GM19351 (cell line): ENCODE measurements around the gene PHKG1.
A peak's percentile ranks its signal among the peaks of the same experiment; 100 is the strongest.
"Not testable (repeated sequence)": the region's sequence is repeated elsewhere in the genome, so short reads cannot be mapped to it uniquely, and the experiment has no call there.

ENCODE experiments used
- ATAC-seq: cut with Tn5 transposase; IDR thresholded peaks from one replicate; pipeline ENCODE4 v1.9.1; 2021; ENCODE audit warnings: mild to moderate bottlenecking, moderate library complexity; ENCODE audit not compliant: unreplicated experiment

PHKG1 gene

DNA sequence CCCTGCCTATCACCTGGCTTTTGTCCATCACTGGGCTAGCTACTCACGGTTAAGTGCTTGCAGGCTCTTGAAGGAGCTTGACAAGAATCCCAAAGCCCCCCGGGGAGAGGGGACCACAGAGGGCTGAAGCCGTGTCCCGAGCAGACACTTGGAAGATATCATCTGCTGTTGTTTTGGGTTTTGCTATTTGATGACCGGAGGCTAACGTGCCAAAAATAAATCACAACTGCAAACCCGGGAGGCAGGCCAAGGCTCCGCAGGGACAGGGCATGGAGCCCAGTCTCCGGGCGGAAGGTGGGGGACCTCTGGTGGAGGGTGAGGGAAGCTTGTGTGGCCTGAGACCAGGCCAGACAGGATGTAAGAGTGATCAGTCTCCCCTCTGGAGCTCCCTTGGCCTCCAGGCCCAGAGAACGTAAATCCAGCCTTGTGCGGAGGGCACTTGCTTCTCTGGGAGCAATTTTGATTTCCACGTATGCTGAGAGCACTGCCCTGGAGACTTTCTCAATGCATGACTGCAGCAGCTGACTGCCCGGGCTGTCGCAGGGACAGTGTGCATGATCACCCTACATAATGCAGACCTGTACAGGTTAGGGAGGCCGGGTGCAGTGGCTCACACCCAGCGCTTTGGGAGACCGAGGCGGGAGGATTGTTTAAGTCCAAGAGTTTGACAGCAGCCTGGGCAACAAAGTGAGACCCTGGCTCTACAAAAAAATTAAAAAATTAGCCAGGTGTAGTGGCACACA, at the start of gene PHKG1:
Gene PHKG1 (minus strand): TSS at position 164 of the 743 bp plus-strand sequence. CDS start 4,011 bp downstream, outside the sequence.
- no peak for ATAC-seq

DNA sequence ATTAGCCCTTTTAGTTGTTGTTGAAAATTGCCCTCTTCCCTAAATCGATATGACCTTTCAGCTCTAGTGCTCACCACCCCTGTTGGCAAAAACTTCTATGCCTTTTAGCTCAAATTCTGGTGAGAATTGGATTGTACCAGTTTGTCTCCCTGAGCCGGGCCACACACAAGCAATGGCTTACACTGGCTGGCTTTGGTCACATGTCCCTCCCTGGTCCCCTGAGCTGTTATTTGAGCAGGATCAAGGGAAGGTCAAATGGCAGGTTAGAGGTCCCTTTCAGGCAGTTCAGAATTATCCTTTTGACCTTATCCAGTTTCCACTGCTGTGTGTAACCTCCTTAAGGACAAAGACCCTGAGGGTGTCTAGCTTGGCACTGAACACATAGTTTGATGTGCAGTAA, 38.3 kb upstream of the PHKG1 start:
- not testable (repeated sequence) for ATAC-seq

DNA sequence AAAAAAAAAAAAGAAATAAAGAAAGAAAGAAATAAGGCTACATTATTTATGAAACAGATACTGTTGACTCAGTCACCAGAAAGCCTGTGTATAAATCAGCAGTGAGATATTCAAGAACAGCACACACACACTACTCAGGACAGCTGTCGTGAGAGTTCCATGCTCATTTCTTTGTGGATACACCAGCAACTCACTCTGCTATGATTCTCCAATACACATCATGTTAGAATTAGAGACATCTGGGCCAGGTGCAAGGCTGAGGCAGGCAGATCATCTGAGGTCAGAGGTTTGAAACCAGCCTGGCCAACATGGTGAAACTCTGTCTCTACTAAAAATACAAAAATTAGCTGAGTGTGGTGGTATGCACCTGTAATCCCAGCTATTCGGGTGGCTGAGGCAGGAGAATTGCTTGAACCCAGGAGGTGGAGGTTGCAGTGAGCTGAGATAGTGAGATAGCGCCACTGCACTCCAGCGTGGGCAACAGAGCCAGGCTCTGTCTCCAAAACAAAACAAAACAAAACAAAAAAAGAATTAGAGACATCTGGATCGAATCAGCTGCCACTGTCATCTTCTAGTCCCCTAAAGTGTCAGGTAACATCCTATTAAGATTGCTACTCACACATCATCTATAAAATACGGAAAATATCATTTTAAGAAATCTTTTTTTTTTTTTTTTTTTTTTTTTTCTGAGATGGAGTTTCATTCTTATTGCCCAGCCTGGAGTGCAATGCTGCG, 34.7 kb upstream of the PHKG1 start:
- ATAC-seq: no peak

DNA sequence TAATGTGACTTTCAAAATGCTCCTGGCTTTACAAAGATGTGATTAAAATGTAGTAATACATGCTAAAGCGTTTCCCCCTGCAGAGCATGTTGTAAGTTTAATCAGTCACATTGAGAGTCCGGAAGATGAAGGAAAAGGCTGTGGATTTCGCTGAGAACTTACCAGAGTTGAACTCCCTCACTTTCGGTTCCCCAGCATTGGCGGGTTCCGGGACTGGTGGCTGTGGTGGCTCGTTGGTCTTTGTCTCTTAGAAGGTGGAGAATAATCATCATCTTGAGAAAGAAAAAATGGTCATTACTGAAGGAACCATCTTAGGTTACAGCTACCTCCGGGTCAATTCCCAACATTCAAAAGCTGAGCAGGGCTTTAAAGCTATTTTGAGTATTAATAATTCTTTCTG, 33.1 kb upstream of the PHKG1 start:
- ATAC-seq: no peak

DNA sequence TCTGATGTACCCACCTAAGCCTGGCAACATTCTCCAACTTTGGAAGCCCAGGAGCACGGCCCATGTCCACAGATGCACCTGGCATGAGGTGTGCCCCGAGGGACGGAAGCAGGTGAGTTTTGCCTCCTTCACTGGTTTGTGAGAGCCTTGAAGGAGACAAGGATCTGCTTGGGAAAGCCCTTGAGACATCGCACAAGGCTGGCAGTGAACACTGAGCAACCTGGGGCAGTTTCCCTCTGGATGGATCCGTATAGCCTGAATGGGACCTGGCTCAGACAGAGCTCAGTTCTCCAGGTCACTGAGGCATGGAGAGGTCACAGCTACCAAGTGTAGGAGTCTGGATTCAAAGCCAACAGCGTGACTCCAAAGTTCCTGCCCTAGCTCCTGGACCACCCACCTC, 32.2 kb upstream of the PHKG1 start:
- no peak for ATAC-seq

DNA sequence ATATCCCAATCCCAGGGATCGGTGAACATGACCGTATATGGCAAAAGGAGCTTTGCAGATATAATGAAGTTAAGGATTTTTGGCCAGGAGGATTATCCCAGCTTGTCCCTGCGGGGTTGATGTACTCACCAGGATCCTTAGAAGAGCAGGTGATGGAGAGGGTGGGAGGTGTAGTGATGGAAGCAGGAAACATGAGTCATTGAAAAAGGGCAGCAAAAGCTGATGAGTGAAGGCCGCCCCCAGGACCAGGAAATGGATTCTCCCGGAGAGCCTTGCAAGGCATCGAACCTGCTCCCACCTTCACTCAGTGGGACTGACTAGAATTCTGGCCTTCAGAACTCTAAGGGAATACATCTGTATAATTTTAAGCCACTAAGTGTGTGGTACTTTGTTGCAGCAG, 28.7 kb upstream of the PHKG1 start:
- no peak for ATAC-seq

DNA sequence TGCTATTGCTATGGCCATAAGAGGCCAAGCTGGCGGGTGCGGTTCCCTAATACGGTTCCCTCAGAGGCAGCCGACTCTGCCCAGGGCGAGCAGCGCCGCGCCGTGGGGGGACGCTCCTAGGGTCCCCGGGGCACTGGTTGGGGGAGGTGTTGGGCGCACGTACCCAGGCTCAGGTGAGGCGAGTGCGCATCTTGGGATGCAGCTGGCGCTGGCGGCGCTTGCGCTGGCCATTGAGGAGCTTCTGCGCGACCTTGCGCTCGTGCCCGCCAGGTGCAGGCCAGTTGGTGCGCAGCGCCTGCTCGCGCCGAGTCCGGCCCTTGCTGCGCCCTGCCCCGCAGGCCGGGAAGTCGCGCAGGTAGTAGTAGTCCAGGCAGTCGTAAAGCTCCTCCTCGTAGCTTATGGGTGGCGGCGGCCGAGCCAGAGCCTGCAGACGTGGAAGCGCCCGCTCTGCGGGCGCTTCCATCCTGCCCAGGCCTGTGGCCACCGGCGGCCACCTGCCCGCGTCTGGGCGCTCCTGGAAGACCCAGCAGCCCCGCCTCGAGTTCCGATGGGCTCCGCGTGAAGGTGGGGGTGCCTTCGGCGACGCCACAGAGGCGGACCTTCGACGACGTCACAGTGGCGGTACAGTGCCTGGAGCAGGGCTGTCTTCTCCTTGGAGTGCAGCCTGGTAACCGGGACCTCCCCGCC, 23.2 kb upstream of the PHKG1 start, which contains the start of gene NUPR2:
Gene NUPR2 (minus strand): TSS at position 566 of the 687 bp plus-strand sequence. CDS start 103 bp downstream, at position 463.
- ATAC-seq: no peak

DNA sequence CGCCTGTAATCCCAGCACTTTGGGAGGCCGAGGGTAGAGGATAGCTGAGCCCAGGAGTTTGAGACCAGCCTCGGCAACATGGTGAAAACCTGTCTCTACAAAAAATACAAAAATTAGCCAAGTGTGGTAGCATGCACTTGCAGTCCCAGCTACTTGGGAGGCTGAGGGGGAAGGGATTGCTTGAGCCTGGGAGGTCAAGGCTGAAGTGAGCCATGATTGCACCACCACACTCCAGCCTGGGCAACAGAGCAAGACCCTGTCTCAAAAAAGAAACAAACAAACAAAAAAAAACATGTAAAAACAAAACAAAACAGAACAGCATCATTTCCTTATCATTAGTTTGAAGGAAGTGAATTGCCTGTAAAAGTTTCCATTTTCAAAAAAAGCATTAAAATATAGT, 19.5 kb upstream of the PHKG1 start:
- not testable (repeated sequence) for ATAC-seq

DNA sequence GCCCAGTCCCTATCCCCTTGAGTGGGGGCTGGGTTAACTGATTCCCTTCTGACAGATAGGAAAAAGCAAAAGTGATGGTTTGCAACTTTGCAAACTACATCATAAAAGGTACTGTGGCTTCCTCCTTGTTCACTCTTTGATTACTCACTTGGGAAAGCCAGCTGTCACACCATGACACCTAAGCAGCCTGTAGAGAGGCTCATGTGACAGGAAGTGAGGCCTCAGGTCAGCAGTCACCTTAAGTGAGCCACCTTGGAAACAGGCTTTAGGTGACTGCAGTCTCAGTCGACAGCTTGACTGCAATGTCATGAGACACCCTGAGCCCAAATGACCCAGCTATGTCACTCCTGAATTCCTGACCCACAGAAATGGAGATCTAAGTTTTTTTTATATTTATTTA, 17.9 kb upstream of the PHKG1 start:
- ATAC-seq: no peak

DNA sequence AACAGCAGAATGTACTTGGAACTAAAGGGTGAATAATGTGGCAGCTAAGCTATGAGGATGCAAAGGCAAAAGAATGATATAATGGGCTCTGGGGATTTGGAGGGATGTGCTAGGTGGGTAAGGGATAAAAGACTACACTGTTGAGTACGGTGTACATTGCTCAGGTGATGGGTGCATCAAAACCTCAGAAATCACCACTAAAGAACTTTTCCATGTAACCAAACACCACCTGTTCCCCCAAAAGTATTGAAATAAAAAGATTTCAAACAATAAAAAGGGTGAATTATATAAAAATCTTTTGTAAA, 15.2 kb upstream of the PHKG1 start:
- no peak for ATAC-seq

DNA sequence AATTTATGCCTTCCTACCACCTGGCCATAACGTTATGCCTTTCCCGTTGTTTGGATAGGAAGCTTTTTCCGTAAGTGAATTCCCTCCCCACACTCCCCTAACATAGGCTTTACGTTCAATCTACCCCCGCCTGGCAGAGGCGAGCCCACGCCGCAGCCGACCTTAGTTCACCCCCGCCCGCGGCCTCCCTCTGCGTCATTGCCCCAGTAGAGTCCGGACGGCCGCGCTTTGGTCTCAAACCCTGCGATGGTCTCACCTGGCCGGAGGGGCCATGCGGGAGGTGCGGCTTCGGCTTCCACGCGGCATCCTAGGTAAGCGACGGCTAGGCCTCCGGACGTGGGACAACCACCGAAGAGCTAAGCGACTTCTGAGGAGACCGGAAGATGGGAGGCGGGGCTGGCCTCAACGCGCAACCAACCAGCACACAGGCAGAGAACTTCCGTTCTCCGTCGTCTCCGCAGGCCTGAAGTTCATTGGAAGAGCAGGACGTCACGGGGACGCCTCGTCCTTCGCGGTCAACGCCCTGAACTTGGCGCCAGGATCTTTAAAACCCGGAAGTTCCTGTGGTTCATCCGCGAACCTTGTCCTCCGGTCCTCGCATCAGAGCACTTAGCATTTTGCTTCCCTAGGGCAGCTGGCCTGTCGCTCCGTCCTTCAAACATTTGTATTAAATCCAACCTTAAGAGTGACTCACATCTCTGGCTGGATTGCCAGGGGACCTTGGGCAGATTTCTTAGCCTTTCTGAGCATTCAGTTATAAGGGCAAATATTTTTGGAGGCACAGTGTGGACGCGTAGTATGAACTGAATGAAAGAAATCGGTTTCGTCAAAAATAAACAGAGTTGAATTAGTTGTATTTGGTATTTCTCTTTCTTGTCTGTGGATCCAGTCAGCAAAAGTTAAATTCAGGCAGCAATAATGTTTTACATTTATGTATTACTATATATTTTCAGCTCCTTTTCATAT, 13.6 kb upstream of the PHKG1 start, which contains the start of gene CHCHD2:
Gene CHCHD2 (minus strand): TSS at position 369 of the 966 bp plus-strand sequence. CDS start 63 bp downstream, at position 306.
- peak; percentile 99 for ATAC-seq

DNA sequence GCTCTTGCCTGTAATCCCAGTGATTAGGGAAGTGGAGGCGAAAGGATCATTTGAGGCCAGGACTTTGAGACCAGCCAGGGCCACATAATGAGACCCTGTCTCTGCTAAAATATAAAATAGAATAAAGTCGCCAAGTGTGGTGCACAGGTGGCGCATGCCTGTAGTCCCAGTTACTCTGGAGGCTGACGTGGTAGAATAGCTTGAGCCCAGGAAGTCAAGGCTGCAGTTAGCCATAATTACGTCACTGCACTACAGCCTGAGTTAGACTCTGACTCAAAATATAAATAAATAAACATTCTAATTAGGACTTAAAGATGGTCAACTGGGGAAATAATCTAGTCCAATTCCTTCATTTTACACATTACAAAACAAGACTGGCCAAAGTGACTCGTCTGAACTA, 12.8 kb upstream of the PHKG1 start:
- ATAC-seq: peak; percentile 31

DNA sequence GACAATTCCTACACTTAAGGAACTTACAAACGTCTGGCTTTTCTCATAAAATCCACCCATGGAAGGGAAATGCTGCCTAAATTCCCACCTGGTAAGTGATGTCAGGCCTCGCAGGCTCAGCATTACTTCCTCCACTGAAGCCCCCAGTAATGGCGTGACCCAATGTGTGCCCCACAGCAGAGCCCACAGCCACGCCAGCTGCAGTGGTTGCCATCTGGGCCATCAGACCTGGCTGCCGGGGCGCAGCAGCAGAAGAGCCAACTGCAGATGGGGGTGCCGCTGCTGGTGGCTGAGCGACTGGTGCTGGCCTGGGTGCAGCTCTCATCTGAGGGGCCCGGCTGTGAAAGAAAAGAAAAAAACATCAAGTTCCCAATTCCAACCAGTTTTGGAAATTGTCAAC, 11.4 kb upstream of the PHKG1 start:
- ATAC-seq: not testable (repeated sequence)

DNA sequence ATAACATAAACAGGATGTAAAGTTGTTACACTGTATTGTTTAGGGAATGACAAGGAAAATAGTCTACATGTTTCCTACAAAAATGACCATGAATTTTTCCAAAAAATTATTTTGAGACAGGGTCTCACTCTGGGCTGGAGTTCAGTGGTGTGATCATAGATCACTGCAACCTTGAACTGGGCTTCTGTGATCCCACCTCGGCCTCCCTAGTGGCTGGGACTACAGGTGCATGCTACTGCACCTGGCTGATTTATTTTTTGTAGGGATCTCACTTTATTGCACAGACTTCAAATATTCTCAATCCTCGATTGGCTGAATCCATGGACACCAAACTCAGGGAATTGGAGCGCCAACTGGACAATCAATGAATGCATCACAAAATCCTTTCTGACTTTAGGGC, 6.9 kb upstream of the PHKG1 start:
- ATAC-seq: no peak

DNA sequence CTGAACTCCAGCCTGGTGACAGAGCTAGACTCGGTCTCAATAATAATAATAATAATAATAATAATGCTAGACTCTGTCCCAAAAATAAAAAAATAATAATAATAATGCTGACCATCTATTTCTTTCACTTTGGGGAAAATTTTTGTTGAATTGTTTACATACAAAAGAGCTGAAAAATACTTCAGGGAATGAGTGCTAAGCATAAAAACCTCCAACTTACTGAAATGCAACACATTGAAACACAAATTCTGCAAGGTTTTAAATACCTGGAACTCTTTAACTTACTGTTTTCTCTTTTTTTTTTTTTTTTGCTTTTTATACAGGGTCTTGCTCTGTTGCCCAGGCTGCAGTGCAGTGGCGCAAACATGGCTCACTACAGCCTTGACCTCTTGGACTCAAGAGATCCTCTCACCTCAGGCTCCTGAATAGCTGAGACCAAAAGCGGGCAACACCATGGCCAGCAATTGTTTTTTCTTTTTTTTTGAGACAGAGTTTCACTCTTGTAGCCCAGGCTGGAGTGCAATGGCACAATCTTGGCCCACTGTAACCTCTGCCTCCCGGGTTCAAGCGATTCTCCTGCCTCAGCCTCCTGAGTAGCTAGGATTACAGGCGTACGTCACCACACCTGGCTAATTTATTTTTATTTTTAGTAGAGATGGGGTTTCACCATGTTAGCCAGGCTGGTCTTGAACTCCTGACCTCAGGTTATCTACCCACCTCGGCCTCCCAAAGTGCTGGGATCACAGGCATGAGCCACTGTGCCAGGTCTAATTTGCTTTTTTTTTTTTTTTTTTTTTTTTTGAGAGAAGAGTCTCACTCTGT, 5.6 kb upstream of the PHKG1 start:
- ATAC-seq: not testable (repeated sequence)

DNA sequence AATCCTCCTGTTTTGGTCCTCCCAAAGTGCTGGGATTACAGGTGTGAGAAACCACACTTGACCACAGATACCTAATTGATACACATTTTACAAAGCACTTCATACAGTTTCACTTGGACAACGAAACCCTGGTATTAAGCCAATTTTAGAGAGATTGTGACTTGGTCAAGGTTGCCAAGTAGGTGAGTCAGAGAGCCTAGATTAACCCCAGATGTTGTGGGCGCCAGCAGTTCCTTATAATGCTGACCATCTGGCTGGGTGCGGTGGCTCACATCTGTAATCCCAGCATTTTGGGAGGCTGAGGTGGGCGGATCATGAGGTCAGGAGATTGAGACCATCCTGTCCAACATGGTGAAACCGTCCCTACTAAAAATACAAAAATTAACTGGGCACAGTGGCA, 4.9 kb upstream of the PHKG1 start:
- ATAC-seq: no peak

DNA sequence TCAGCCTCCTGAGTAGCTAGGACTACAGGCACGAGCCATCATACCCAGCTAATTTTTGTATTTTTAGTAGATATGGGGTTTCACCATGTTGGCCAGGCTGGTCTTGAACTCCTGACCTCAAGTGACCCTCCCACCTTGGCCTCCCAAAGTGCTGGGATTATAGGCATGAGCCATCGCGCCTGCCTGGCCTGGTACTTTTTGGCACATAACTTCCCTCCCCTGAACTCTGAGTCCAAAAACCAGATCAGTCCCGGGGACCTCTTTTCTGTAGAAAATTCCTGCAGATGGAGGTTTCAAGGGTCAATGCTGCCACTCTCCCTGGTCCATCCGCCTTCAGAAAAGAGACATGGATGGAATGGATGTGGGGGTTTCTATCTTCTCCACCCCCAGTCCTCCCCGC, 364 bp downstream of the PHKG1 start:
- ATAC-seq: not testable (repeated sequence)

DNA sequence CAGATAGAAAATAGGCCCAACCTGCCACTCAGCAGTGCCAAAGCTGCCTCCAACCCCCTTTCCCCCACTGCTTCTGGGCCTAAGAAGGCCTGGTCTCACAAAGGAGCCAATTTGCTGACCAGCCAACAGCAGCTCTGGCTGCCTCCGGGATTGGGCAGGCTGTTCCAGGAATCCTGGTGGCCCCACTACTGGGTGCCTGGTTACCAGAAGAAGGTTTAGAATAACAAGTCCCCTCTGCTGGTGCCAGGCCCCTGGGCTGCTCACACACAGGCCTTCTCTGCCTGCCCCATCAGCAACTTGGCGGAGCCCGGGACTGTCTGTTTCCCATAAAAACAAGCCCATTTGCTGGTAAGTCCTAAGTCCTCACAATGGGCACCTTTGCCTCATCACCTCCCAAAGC, 1.2 kb downstream of the PHKG1 start:
- ATAC-seq: no peak

DNA sequence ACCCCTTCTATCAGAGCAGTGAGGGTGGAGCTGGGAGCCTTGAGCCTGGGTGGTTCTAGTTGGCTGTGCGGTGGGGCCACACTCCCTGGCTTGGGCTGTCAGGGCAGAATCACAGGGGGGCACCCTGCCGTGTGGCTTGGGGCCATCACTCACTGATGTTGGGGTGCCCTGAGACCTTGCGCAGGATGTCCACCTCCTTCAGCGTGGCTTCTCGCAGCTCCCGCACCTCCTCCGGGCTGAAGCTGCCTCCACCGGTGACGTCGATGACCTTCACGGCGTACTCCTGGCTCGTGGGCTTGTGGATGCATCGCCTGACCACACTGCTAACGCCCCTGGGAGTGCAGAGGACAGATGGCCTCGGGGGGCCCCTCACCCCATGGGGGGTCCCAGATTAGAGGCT, 5.3 kb downstream of the PHKG1 start:
- ATAC-seq: no peak

DNA sequence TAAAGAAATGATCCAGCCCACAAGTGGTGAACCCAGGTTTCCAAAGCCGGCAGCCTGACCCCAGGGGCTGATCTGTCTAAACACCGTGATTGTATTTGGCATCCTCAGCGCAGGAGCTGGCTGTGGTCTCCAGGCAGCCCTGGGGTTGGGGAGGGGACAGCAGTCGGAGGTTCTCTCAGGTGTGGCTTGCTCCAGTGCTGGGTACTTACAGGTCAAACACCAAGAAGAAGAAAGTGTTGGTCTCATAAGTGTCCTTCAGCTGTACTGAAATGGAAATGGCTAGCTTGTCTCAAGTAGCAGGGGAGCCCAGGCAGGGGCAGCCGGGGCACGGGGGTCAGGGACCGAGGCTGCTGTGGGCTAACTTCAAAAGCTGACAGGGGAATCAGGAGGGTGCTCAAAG, 6.0 kb downstream of the PHKG1 start:
- no peak for ATAC-seq
